ENCODE data around the gene TAMM41.

DNA sequence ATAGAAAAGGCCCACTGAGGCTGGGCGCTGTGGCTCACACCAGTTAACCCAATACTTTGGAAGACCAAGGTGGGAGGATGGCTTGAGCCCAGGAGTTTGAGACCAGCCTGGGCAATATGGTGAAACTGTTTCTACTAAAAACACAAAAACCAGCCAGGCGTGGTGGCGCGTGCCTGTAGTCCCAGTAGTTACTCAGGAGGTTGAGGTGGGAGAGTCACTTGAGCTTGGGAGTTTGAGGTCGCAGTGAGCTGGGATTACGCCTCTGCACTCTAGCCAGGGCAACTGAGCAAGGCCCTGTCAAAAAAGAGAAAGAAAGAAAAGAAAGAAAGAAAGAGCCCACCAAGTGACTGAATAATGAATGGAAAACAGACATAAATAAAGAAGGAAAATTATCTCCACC is 32.0 kb downstream of the TAMM41 start:
- TF ChIP-seq CTCF (conservative IDR thresholded peaks at IDR 0.05 in 1 of 2, IDR thresholded peaks at IDR 0.05 in 1 of 2; ENCODE audit: low read depth in 1 of 2, low read length in 2 of 2) (no peak), EZH2 (IDR thresholded peaks at IDR 0.05; ENCODE audit: low read length, missing control alignments) (no peak)
